HFFc6 (cell line): ENCODE data around the gene TRIM7. TPM values are rescaled to one million over a fixed set of nuclear protein-coding genes. Genes with fewer than 3 reads are reported as not detected.

ENCODE experiments used
- DNase-seq: peaks from one replicate; pipeline ENCODE4 v3.0.0-alpha.2; 2018
- H3K27ac Mint-ChIP-seq: 2 replicates; pipeline ENCODE4 v1.8.0; 2020; ENCODE audit warnings: mild to moderate bottlenecking, mixed read lengths
- H3K27me3 Mint-ChIP-seq: 2 replicates; pipeline ENCODE4 v1.8.0; 2021; ENCODE audit warnings: mild to moderate bottlenecking, moderate library complexity, mixed read lengths; ENCODE audit not compliant: insufficient read depth
- H3K36me3 Mint-ChIP-seq: 2 replicates; pipeline ENCODE4 v1.8.0; 2021; ENCODE audit warnings: low read depth, mixed read lengths
- H3K4me1 Mint-ChIP-seq: 2 replicates; pipeline ENCODE4 v1.8.0; 2020; ENCODE audit warnings: low read depth, mixed read lengths
- H3K4me3 Mint-ChIP-seq: 2 replicates; pipeline ENCODE4 v1.8.0; 2020; ENCODE audit warnings: mild to moderate bottlenecking, moderate library complexity, mixed read lengths
- H3K9me3 Mint-ChIP-seq: 2 replicates; pipeline ENCODE4 v1.8.0; 2020; ENCODE audit warnings: mild to moderate bottlenecking, mixed read lengths
- CTCF ChIP-seq: fragments of 200-600 bp; sonication (generic); IDR thresholded peaks from 2 replicates; pipeline ENCODE4 v1.5.0; 2021; ENCODE audit warnings: antibody characterized with exemption, mild to moderate bottlenecking
- total RNA-seq, 6 experiments: library from RNA; stranded (reverse); fragmentation: NEBNext Ultra II Directional; extraction: Animal tissue kit (Norgen Biotek cat#: 25700); gene quantifications; 2 replicates in 1 of 6; 3 replicates in 5 of 6; pipeline ENCODE4 v1.2.3, GENCODE V29; 2021

The TRIM7 gene
- total RNA-seq, 6 experiments from 2014 or later = 2.8 to 7.5 (median 5.3) TPM

GRCh38 chr5:181187500-181188213 lies 17.3 kb downstream of the TRIM7 start:
- Mint-ChIP-seq H3K4me1 (peaks cover 46% of the 10 kb centered on the region), H3K9me3 (peaks cover 5% of the 10 kb centered on the region), H3K36me3 (no peaks in the 10 kb centered on the region), H3K4me3 (peak overlapping the region; percentile 99), H3K27ac (peak overlapping the region; percentile 83), H3K27me3 (peaks cover 19% of the 10 kb centered on the region)
- peak; percentile 70 for TF ChIP-seq CTCF
- peak; percentile 87 for DNase-seq

GRCh38 chr5:181186986-181187499 lies 18.0 kb downstream of the TRIM7 start:
- peaks cover 5% of the 10 kb centered on the region for H3K9me3 Mint-ChIP-seq
- H3K27me3 Mint-ChIP-seq = peaks cover 19% of the 10 kb centered on the region
- peak overlapping the region; percentile 99 for H3K4me3 Mint-ChIP-seq
- no peak for DNase-seq
- no peaks in the 10 kb centered on the region for H3K36me3 Mint-ChIP-seq
- H3K4me1 Mint-ChIP-seq = peaks cover 46% of the 10 kb centered on the region
- no peak for TF ChIP-seq CTCF
- peak overlapping the region; percentile 83 for H3K27ac Mint-ChIP-seq

- Mint-ChIP-seq H3K36me3 (no peaks in the 10 kb centered on the region), H3K27ac (no peak overlapping the region), H3K4me3 (peak overlapping the region; percentile 11; the same call in 1 of the 2 replicates), H3K4me1 (peaks cover 52% of the 10 kb centered on the region), H3K27me3 (peaks cover 16% of the 10 kb centered on the region), H3K9me3 (peaks cover 5% of the 10 kb centered on the region)
- no peak for TF ChIP-seq CTCF
- no peak for DNase-seq
Observed at GRCh38 chr5:181186022-181186421, 19.0 kb downstream of the TRIM7 start.

- Mint-ChIP-seq H3K36me3 (no peaks in the 10 kb centered on the region), H3K4me1 (peaks cover 52% of the 10 kb centered on the region), H3K9me3 (peaks cover 5% of the 10 kb centered on the region), H3K27ac (no peak overlapping the region), H3K27me3 (peaks cover 16% of the 10 kb centered on the region), H3K4me3 (no peak overlapping the region)
- no peak for TF ChIP-seq CTCF
- no peak for DNase-seq
Observed at GRCh38 chr5:181185560-181185959, 19.4 kb downstream of the TRIM7 start.

GRCh38 chr5:181184845-181185216 lies 20.2 kb downstream of the TRIM7 start:
- H3K4me3 Mint-ChIP-seq = peak overlapping the region; percentile 93
- TF ChIP-seq CTCF = no peak
- H3K4me1 Mint-ChIP-seq = peaks cover 52% of the 10 kb centered on the region
- DNase-seq = no peak
- H3K27me3 Mint-ChIP-seq = peaks cover 16% of the 10 kb centered on the region
- no peaks in the 10 kb centered on the region for H3K36me3 Mint-ChIP-seq
- peak overlapping the region; percentile 93 for H3K27ac Mint-ChIP-seq
- peaks cover 5% of the 10 kb centered on the region for H3K9me3 Mint-ChIP-seq
